SK-N-SH treated with all-trans-retinoic acid at 6 μM for 48 hours (cell line): Measurements from ENCODE around the gene KDM2B.

Experiments used
- ATAC-seq: fragments of 200-7000 bp; cut with Tn5 transposase; 3 replicates; pipeline ENCODE4 v1.9.1; 2020; ENCODE audit warnings: mild to moderate bottlenecking, moderate library complexity
- BACH2 ChIP-seq: fragments of 250-450 bp; sonication (Bioruptor Pico); IDR thresholded peaks from 2 replicates; pipeline ENCODE4 v1.9.0; 2021; ENCODE audit warnings: mild to moderate bottlenecking, borderline replicate concordance
- CREB5 ChIP-seq: fragments of 250-450 bp; sonication (Bioruptor Pico); IDR thresholded peaks from 2 replicates; pipeline ENCODE4 v1.5.1; 2020; ENCODE audit warnings: low read depth, mild to moderate bottlenecking, moderate library complexity
- CSRNP3 ChIP-seq: fragments of 250-450 bp; sonication (Bioruptor Pico); IDR thresholded peaks from 2 replicates; pipeline ENCODE4 v1.5.1; 2021; ENCODE audit warnings: mild to moderate bottlenecking, moderate library complexity
- ESRRG ChIP-seq: fragments of 250-450 bp; sonication (Bioruptor Pico); IDR thresholded peaks from 2 replicates; pipeline ENCODE4 v1.6.1; 2021; ENCODE audit warnings: mild to moderate bottlenecking
- GLIS3 ChIP-seq: fragments of 250-450 bp; sonication (Bioruptor Pico); IDR thresholded peaks from 2 replicates; pipeline ENCODE4 v1.5.0; 2020; ENCODE audit warnings: mild to moderate bottlenecking, moderate library complexity
- ISL1 ChIP-seq: fragments of 250-450 bp; sonication (Bioruptor Pico); IDR thresholded peaks from 2 replicates; pipeline ENCODE4 v2.1.2; 2022; ENCODE audit warnings: mild to moderate bottlenecking, moderate library complexity
- OSR1 ChIP-seq: fragments of 250-450 bp; sonication (Bioruptor Pico); IDR thresholded peaks from 2 replicates; pipeline ENCODE4 v1.8.0; 2022; ENCODE audit warnings: moderate library complexity, mild to moderate bottlenecking, inconsistent platforms
- PPARA ChIP-seq: fragments of 250-450 bp; sonication (Bioruptor Pico); IDR thresholded peaks from 2 replicates; pipeline ENCODE4 v1.5.0; 2020; ENCODE audit warnings: mild to moderate bottlenecking, borderline replicate concordance
- RARB ChIP-seq: fragments of 250-450 bp; sonication (Bioruptor Pico); IDR thresholded peaks from 2 replicates; pipeline ENCODE4 v1.8.0; 2021; ENCODE audit warnings: mild to moderate bottlenecking, moderate library complexity
- SNAI2 ChIP-seq: fragments of 250-450 bp; sonication (Bioruptor Pico); IDR thresholded peaks from 2 replicates; pipeline ENCODE4 v1.5.0; 2020; ENCODE audit warnings: mild to moderate bottlenecking, moderate library complexity
- TOX ChIP-seq: fragments of 250-450 bp; sonication (Bioruptor Pico); IDR thresholded peaks from 2 replicates; pipeline ENCODE4 v1.8.0; 2021; ENCODE audit warnings: mild to moderate bottlenecking, moderate library complexity, borderline replicate concordance
- TSHZ2 ChIP-seq: fragments of 250-450 bp; sonication (Bioruptor Pico); IDR thresholded peaks from 2 replicates; pipeline ENCODE4 v1.5.0; 2020; ENCODE audit warnings: mild to moderate bottlenecking, moderate library complexity
- ZFP3 ChIP-seq: fragments of 250-450 bp; sonication (Bioruptor Pico); IDR thresholded peaks from 2 replicates; pipeline ENCODE4 v1.5.0; 2020; ENCODE audit warnings: mild to moderate bottlenecking, moderate library complexity
- ZFP30 ChIP-seq: fragments of 450-650 bp; formaldehyde crosslinking; IDR thresholded peaks from 2 replicates; pipeline ENCODE4 v1.5.0; 2022; ENCODE audit warnings: mild to moderate bottlenecking, moderate library complexity
- ZNF565 ChIP-seq: fragments of 450-650 bp; formaldehyde crosslinking; conservative IDR thresholded peaks from 2 replicates; pipeline ENCODE4 v1.5.0; 2020; ENCODE audit warnings: low read depth, mild to moderate bottlenecking, moderate library complexity
- ZNF70 ChIP-seq: fragments of 450-650 bp; formaldehyde crosslinking; IDR thresholded peaks from 2 replicates; pipeline ENCODE4 v1.5.0; 2020; ENCODE audit warnings: mild to moderate bottlenecking, moderate library complexity
- ZNF8 ChIP-seq: fragments of 450-650 bp; formaldehyde crosslinking; IDR thresholded peaks from 2 replicates; pipeline ENCODE4 v1.5.0; 2020; ENCODE audit warnings: mild to moderate bottlenecking, moderate library complexity
- TF ChIP-seq, protein P1 (sequence below): fragments of 250-450 bp; sonication (Bioruptor Pico); IDR thresholded peaks from 2 replicates; pipeline ENCODE4 v1.8.0; 2020; ENCODE audit warnings: mild to moderate bottlenecking, moderate library complexity, borderline replicate concordance
- TF ChIP-seq, protein P2 (sequence below): fragments of 250-450 bp; sonication (Bioruptor Pico); IDR thresholded peaks from 2 replicates; pipeline ENCODE4 v1.8.0; 2021; ENCODE audit warnings: low read depth, mild to moderate bottlenecking, moderate library complexity, borderline replicate concordance

KDM2B gene

GRCh38 chr12:121461048-121461447, 119.8 kb downstream of the KDM2B start:
- ATAC-seq, result no peak
- no peak for TF ChIP-seq ISL1
- no peak for TF ChIP-seq TSHZ2 (CRISPR knock-in tag)
- TF ChIP-seq ZNF8 (CRISPR knock-in tag), result no peak
- TF ChIP-seq, protein P1, sequence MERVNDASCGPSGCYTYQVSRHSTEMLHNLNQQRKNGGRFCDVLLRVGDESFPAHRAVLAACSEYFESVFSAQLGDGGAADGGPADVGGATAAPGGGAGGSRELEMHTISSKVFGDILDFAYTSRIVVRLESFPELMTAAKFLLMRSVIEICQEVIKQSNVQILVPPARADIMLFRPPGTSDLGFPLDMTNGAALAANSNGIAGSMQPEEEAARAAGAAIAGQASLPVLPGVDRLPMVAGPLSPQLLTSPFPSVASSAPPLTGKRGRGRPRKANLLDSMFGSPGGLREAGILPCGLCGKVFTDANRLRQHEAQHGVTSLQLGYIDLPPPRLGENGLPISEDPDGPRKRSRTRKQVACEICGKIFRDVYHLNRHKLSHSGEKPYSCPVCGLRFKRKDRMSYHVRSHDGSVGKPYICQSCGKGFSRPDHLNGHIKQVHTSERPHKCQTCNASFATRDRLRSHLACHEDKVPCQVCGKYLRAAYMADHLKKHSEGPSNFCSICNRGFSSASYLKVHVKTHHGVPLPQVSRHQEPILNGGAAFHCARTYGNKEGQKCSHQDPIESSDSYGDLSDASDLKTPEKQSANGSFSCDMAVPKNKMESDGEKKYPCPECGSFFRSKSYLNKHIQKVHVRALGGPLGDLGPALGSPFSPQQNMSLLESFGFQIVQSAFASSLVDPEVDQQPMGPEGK (CRISPR knock-in tag), result no peak
- TF ChIP-seq BACH2, result no peak
- TF ChIP-seq GLIS3 (CRISPR knock-in tag), result no peak
- TF ChIP-seq ESRRG (CRISPR knock-in tag), result no peak

DNA sequence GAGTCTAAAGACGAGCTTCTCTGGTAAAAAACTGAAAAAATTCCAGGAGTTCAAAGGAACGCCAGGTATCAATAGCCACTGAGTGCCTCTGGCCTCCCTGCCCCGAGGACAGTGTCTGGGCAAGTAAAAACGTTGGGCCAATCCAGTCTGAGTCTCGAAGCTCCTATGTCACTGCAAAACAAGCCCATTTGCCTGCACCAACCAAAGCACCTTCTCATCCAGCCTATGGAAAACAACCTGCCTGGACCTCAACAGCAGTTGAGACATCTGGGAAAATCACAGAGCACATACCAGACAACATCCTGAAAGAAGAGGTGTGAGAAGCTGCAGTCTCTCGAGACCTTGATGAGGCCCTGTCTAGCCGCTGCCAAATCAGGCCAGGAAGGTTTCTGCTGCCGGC, 124.3 kb downstream of the KDM2B start:
- no peak for TF ChIP-seq ESRRG (CRISPR knock-in tag)
- no peak for TF ChIP-seq PPARA (CRISPR knock-in tag)
- no peak for TF ChIP-seq ZFP3 (CRISPR knock-in tag)
- no peak for TF ChIP-seq SNAI2
- TF ChIP-seq CREB5 (CRISPR knock-in tag), result no peak
- no peak for TF ChIP-seq ZFP30 (CRISPR knock-in tag)
- TF ChIP-seq TOX (CRISPR knock-in tag), result no peak
- TF ChIP-seq, protein P2, sequence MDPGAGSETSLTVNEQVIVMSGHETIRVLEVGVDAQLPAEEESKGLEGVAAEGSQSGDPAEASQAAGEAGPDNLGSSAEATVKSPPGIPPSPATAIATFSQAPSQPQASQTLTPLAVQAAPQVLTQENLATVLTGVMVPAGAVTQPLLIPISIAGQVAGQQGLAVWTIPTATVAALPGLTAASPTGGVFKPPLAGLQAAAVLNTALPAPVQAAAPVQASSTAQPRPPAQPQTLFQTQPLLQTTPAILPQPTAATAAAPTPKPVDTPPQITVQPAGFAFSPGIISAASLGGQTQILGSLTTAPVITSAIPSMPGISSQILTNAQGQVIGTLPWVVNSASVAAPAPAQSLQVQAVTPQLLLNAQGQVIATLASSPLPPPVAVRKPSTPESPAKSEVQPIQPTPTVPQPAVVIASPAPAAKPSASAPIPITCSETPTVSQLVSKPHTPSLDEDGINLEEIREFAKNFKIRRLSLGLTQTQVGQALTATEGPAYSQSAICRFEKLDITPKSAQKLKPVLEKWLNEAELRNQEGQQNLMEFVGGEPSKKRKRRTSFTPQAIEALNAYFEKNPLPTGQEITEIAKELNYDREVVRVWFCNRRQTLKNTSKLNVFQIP, result no peak
- TF ChIP-seq ZNF565 (CRISPR knock-in tag), result no peak
- TF ChIP-seq ZNF8 (CRISPR knock-in tag), result no peak
- TF ChIP-seq OSR1 (CRISPR knock-in tag), result no peak
- TF ChIP-seq TSHZ2 (CRISPR knock-in tag), result no peak
- TF ChIP-seq GLIS3 (CRISPR knock-in tag), result no peak
- no peak for TF ChIP-seq RARB (CRISPR knock-in tag)
- no peak for TF ChIP-seq ZNF70 (CRISPR knock-in tag)
- TF ChIP-seq CSRNP3 (CRISPR knock-in tag), result no peak
- ATAC-seq, result no peak
